H54 (cell line): ENCODE results near the gene ZKSCAN5.
"Not testable (repeated sequence)": the region's sequence is repeated elsewhere in the genome, so short reads cannot be mapped to it uniquely, and the experiment has no call there.

Experiments
- DNase-seq: peaks from one replicate; pipeline ENCODE4 v3.0.0; 2011; ENCODE audit warnings: low spot score, mixed read lengths; ENCODE audit not compliant: insufficient read length
- FAIRE-seq: peaks from 3 replicates; lab custom pipeline; 2011; peaks lifted over from hg19 to GRCh38; lab: Jason Lieb, UNC
- POLR2A ChIP-seq: IDR thresholded peaks from 2 replicates; pipeline ENCODE4 v1.6.1; 2011; ENCODE audit warnings: low read depth, mild to moderate bottlenecking, low read length

Gene ZKSCAN5

GRCh38 chr7:99554939-99555338 lies 50.5 kb downstream of the ZKSCAN5 start:
- no peak for FAIRE-seq

DNA sequence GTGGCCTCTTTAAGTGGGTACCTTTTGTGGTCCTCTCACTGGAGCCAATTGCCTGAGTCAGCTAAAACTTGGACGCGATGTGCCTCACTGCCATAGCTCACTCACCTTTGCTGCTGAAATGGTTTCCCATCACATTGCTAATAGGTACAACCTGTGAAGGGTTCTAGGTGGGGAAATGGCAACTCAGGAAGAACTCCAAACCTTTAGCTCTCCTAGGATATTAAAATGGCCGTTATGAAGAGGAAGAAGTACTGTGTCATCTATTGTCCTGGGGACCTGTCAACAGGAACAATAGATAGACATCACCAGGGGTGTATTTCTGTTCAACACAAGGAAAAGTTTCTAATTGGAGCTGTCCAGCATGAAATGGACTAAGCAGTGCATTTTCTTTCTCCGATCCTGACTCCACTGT lies 52.7 kb downstream of the ZKSCAN5 start:
- no peak for TF ChIP-seq POLR2A
- FAIRE-seq, result no peak
- no peak for DNase-seq

More at GRCh38 chr7:99554939-99555338, 50.5 kb downstream of the ZKSCAN5 start:
- no peak for DNase-seq
- no peak for TF ChIP-seq POLR2A

DNA sequence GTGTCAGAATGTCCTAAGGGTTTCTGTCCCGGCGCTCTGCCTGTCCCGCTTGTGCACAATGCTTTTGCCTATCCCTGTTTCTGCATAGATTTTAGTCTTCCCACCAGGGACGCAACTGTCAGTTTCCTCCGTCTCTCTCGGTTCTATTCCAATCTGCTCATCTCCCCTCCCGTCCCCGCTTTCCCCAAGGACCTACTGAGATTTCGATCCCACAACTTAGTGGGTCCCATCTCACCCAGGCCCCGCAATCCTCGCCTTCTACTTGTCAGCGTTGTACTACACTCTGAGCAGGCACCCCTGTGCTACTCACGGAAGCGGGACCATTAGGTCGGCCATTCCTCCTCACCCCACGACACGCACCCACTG lies 53.5 kb downstream of the ZKSCAN5 start:
- FAIRE-seq (no peak), DNase-seq (peak; percentile 49)
- no peak for TF ChIP-seq POLR2A

- TF ChIP-seq POLR2A, result peak; percentile 67
- FAIRE-seq (no peak), DNase-seq (peak; percentile 79)
These were observed 54.1 kb downstream of the ZKSCAN5 start, which contains the start of gene ZNF655 for GRCh38 chr7:99558306-99559174. TSS of gene ZNF655 (plus strand) at chr7:99558642. CDS start at chr7:99560560, 1,918 bp downstream.

DNA sequence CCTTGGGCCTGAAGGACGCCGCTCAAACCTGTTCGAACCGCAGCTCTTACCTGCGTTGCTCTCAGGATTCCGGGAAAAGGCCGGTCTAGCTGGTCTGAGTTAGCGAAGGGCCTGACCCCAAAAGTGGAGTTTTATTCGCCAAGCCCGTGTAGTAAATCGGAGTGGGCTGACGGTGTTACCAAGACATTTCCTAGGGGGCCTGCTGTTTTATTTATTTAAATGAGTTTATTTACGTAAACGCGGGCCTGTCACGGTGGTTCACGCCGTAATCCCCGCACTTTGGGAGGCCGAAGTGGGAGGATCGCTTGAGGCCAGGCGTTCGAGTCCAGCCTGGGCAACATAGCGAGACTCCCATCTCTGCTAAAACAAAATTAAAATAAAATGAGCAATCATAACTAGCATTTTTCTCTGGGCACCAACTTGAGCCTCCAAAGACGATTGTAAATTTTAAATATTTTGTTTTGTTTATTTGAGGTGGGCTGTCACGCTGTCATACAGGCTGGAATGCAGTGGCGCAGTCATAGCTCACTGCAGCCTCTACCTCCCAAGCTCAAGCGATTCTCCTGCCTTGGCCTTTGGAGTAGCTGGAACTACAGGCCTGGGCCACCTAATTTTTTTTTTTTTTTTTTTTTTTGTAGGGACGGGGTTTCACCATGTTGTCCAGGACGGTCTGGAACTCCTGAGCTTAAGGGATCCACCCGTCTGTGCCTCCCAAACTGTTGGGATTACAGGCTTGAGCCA lies 54.9 kb downstream of the ZKSCAN5 start:
- no peak for FAIRE-seq
- no peak for TF ChIP-seq POLR2A

GRCh38 chr7:99560834-99561736 lies 56.6 kb downstream of the ZKSCAN5 start:
- no peak for TF ChIP-seq POLR2A
- no peak for FAIRE-seq
- no peak for DNase-seq

More for the DNA sequence above, 54.9 kb downstream of the ZKSCAN5 start:
- no peak for DNase-seq

GRCh38 chr7:99561737-99562051 lies 57.2 kb downstream of the ZKSCAN5 start:
- no peak for DNase-seq
- FAIRE-seq, result no peak
- no peak for TF ChIP-seq POLR2A

DNA sequence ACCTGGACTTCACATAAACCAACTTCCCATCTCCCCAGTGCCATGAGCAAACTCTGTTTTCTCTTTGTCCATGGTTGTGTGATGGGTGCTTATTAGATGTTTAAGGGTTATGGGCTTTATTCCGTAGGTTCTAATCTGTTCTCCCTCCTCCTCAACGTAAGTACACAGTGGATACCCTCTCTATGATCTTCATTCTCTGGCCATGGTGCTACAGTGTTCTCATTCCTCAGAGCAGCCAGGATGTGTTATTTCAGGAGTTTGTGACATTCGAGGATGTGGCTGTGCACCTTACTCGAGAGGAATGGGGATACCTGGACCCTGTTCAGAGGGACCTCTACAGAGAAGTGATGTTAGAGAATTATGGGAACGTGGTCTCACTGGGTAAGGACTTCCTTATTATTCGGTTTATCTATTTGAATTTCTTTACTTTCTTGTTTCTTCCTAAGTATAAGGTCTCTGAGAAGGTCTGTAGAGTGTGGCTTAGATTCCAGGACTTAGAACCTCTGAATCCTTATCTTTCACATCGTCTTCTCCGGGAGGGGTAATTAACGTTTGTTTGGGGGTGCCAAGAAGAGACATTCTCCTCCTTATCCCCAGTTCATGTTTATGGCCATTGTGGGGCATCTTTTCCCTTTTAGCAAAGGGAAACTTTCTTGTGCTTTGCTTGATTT lies 57.8 kb downstream of the ZKSCAN5 start:
- FAIRE-seq (no peak), DNase-seq (no peak)
- no peak for TF ChIP-seq POLR2A

- DNase-seq, result peak; percentile 75
- peak; percentile 83 for FAIRE-seq
- no peak for TF ChIP-seq POLR2A
These were observed 58.4 kb downstream of the ZKSCAN5 start for GRCh38 chr7:99562832-99563231.

- FAIRE-seq (no peak), DNase-seq (peak; percentile 40)
- no peak for TF ChIP-seq POLR2A
These were observed 59.2 kb downstream of the ZKSCAN5 start for GRCh38 chr7:99563650-99564049.

DNA sequence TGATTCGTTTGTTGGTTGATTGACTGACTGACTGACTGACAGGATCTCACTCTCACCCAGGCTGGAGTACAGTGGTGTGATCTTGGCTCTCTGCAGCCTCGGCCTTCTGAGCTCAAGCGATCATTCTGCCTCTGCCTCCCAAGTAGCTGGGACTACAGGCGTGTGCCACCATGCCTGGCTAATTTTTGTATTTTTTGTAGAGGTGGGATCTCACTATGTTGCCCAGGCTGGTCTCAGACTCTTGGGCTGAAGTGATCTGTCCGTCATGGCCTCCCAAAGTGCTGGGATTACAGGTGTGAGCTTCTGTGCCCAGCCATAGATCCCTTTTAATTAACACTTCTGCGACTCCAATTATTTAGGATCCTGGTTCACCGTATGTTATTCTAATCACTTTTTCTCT lies 64.3 kb downstream of the ZKSCAN5 start:
- not testable (repeated sequence) for DNase-seq, FAIRE-seq

DNA sequence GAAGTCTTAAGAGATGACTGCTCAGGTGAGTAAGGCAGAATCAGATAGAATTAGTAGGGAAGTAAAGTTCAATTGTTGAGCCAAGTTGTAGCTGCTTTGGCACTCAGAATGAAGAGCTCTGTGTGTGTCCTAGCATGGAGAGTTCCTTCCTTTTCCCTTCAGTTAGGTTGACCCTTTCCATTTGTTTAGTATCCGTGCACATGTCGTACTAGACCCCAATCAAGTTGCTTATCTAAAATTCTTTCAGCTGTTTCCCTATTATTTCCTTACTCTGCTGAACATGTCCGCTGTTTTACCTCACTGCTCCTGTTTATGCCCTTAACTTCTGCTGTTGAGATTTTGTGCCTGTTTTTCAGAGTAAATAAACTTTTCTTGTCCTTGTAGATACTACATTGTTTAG lies 67.3 kb downstream of the ZKSCAN5 start:
- DNase-seq (no peak), FAIRE-seq (no peak)
- no peak for TF ChIP-seq POLR2A

GRCh38 chr7:99573257-99573656 lies 68.8 kb downstream of the ZKSCAN5 start:
- FAIRE-seq, result no peak
- DNase-seq, result no peak
- no peak for TF ChIP-seq POLR2A

GRCh38 chr7:99576251-99576650 lies 71.8 kb downstream of the ZKSCAN5 start:
- DNase-seq, result no peak
- TF ChIP-seq POLR2A, result no peak
- FAIRE-seq, result no peak
